ENCODE measurements around the gene LLGL2.

GRCh38 chr17:75558666-75559530, 33.4 kb downstream of the LLGL2 start:
- TF ChIP-seq CTCF (IDR thresholded peaks at IDR 0.05 in 8 of 11, conservative IDR thresholded peaks at IDR 0.05 in 3 of 11) (no peak), POLR2A (IDR thresholded peaks at IDR 0.05) (no peak)
